HepG2 (cell line): Measurements from ENCODE around the gene MEIG1. TPM values are rescaled to one million over a fixed set of nuclear protein-coding genes. Genes with fewer than 3 reads are reported as not detected.
A peak's percentile ranks its signal among the peaks of the same experiment; 100 is the strongest.

Experiments
- ATAC-seq: fragments of 200-7000 bp; cut with Tn5 transposase; 3 replicates; pipeline ENCODE4 v1.9.1; 2020; ENCODE audit warnings: mild to moderate bottlenecking, moderate library complexity
- BruUV-seq: library from RNA; stranded (reverse); fragments of 400-500 nt; replicated peaks from 2 replicates; lab custom pipeline; 2021; lab: Mats Ljungman, UMichigan
- CTCF ChIA-PET: fragments of 300-600 bp; formaldehyde crosslinking; extraction: SDS; loops from one replicate; lab custom pipeline; 2021; ENCODE audit warnings: low total read pairs, inconsistent platforms, low intra/inter-chr PET ratio; lab: Yijun Ruan, JAX
- POLR2A ChIA-PET: fragments of 350-600 bp; sonication (Branson Sonifier 250); formaldehyde crosslinking; loops from one replicate; lab custom pipeline; 2020; ENCODE audit warnings: antibody characterized with exemption, inconsistent platforms; lab: Yijun Ruan, JAX
- DNase-seq: peaks from one replicate; pipeline ENCODE4 v3.0.0-alpha.2; 2015; ENCODE audit warnings: low spot score
- FAIRE-seq: peaks from 3 replicates; lab custom pipeline; 2011; peaks lifted over from hg19 to GRCh38; lab: Jason Lieb, UNC
- H2AFZ ChIP-seq: one replicate; pipeline ENCODE4 v1.6.1; 2011; ENCODE audit warnings: low read length, inconsistent platforms
- H3K27ac ChIP-seq: fragments of 300-600 bp; 3 replicates; pipeline ENCODE4 v1.8.0; 2011; ENCODE audit warnings: mixed run types, mild to moderate bottlenecking, mixed read lengths, low read length, inconsistent platforms; ENCODE audit not compliant: insufficient read depth; ENCODE audit errors: extremely low read length
- H3K27me3 ChIP-seq, 2 experiments: fragments of 200-600 bp in 1 of 2; 2 replicates in 1 of 2; 3 replicates in 1 of 2; pipeline versions ENCODE4 v1.6.0 to v1.8.0; 2011; ENCODE audit warnings: low read length in 2 of 2, mild to moderate bottlenecking in 2 of 2, moderate library complexity in 2 of 2, inconsistent platforms in 1 of 2; ENCODE audit not compliant: insufficient read depth in 2 of 2, control insufficient read depth in 1 of 2
- H3K36me3 ChIP-seq, 2 experiments: fragments of 200-600 bp in 1 of 2; replicated peaks in 1 of 2; 2 replicates in 1 of 2; 3 replicates in 1 of 2; pipeline versions ENCODE4 v1.5.1 to v1.8.0; 2011; ENCODE audit warnings: low read length in 2 of 2, inconsistent platforms in 1 of 2; ENCODE audit not compliant: insufficient read depth in 2 of 2, control insufficient read depth in 1 of 2
- H3K4me1 ChIP-seq: 2 replicates; pipeline ENCODE4 v1.5.1; 2012; ENCODE audit warnings: low read length, inconsistent platforms; ENCODE audit not compliant: insufficient read depth
- H3K4me2 ChIP-seq: 2 replicates; pipeline ENCODE4 v1.6.0; 2011; ENCODE audit warnings: low read depth, low read length, inconsistent platforms
- H3K4me3 ChIP-seq, 3 experiments: fragments of 200-600 bp in 1 of 3; sonication (generic), shearing (Covaris generic) in 1 of 3; replicated peaks in 1 of 3; 2 replicates each; pipeline ENCODE4 v1.5.1; 2011 to 2016; ENCODE audit warnings: low read length in 3 of 3, inconsistent platforms in 2 of 3, low read depth in 2 of 3, mild to moderate bottlenecking in 2 of 3, control low read depth in 1 of 3, mixed read lengths in 1 of 3; ENCODE audit not compliant: insufficient read depth in 1 of 3
- H3K79me2 ChIP-seq: one replicate; pipeline ENCODE4 v1.6.1; 2011; ENCODE audit warnings: low read length, inconsistent platforms; ENCODE audit not compliant: insufficient read depth
- H3K9ac ChIP-seq: 2 replicates; pipeline ENCODE4 v1.6.0; 2011; ENCODE audit warnings: mild to moderate bottlenecking, low read depth, low read length, inconsistent platforms; ENCODE audit not compliant: insufficient read depth
- H3K9me3 ChIP-seq: 2 replicates; pipeline ENCODE4 v1.5.1; 2012; ENCODE audit warnings: mild to moderate bottlenecking, low read length
- H4K20me1 ChIP-seq: 2 replicates; pipeline ENCODE4 v1.6.0; 2011; ENCODE audit warnings: inconsistent platforms, mild to moderate bottlenecking, low read length, moderate library complexity; ENCODE audit not compliant: insufficient read depth
- CBFB ChIP-seq: sonication (generic); formaldehyde crosslinking; IDR thresholded peaks from 2 replicates; pipeline ENCODE4 v1.4.0; 2020; ENCODE audit warnings: missing genetic modification reagents
- CREB3 ChIP-seq: sonication (generic); formaldehyde crosslinking; IDR thresholded peaks from 2 replicates; pipeline ENCODE4 v1.5.0; 2020; ENCODE audit warnings: missing genetic modification reagents
- MYNN ChIP-seq: sonication (generic); formaldehyde crosslinking; IDR thresholded peaks from 2 replicates; pipeline ENCODE4 v1.4.0; 2020; ENCODE audit warnings: mild to moderate bottlenecking, low read depth, missing genetic modification reagents
- NFRKB ChIP-seq: fragments of 450-650 bp; IDR thresholded peaks from 2 replicates; pipeline ENCODE4 v1.6.1; 2017
- PBX2 ChIP-seq: IDR thresholded peaks from 2 replicates; pipeline ENCODE4 v1.6.1; 2016; ENCODE audit warnings: control low read depth
- ZNF574 ChIP-seq: sonication (generic); formaldehyde crosslinking; IDR thresholded peaks from 2 replicates; pipeline ENCODE4 v1.4.0; 2020; ENCODE audit warnings: missing genetic modification reagents
- ZNF747 ChIP-seq: sonication (generic); formaldehyde crosslinking; IDR thresholded peaks from 2 replicates; pipeline ENCODE4 v1.8.1; 2023; ENCODE audit warnings: missing genetic modification reagents, mild to moderate bottlenecking, borderline replicate concordance
- WGBS: methylation state at CpG from one replicate; pipeline ENCODE4 v1.1.6; 2017; ENCODE audit warnings: low lambda C conversion rate; 5-methylcytosine and 5-hydroxymethylcytosine counted together
- in situ Hi-C: cut with HindIII; loops from 2 replicates; pipeline ENCODE4 v1.10.0; 2017; ENCODE audit warnings: low pct_unique_long_range_greater_than_20kb; ENCODE audit not compliant: extremely low pct_ligation_motif_present
- intact Hi-C: fragments of 100-400 bp; cut with micrococcal nuclease; formaldehyde crosslinking; loops from one replicate; pipeline ENCODE4 v1.10.0; 2022; ENCODE audit not compliant: unreplicated experiment
- polyA plus RNA-seq, 8 experiments: library from polyadenylated mRNA; depleted of rRNA in 3 of 8; stranded (reverse) in 7 of 8; unstranded in 1 of 8; fragments of >200 nt; fragmentation: Illumina TruSeq in 4 of 8; extraction: Trizol in 4 of 8; gene quantifications; 2 replicates each; pipeline versions ENCODE4 v1.2.1 to v1.2.3, GENCODE V29; 2011 to 2016; ENCODE audit warnings: low read depth in 4 of 8, missing spikeins in 1 of 8, mixed read lengths in 1 of 8; ENCODE audit not compliant: insufficient read depth in 1 of 8
- total RNA-seq, 5 experiments: library from RNA; depleted of rRNA; stranded (reverse); fragments of >200 nt; fragmentation: Illumina TruSeq; extraction: Trizol; gene quantifications; 2 replicates each; pipeline ENCODE4 v1.2.3, GENCODE V29; 2016; ENCODE audit warnings: low read depth in 1 of 5
- TF ChIP-seq, protein P1 (sequence below): sonication (generic); formaldehyde crosslinking; IDR thresholded peaks from 2 replicates; pipeline ENCODE4 v1.9.0; 2021; ENCODE audit warnings: missing genetic modification reagents, borderline replicate concordance
- TF ChIP-seq, protein P2 (sequence below): sonication (generic); formaldehyde crosslinking; IDR thresholded peaks from 2 replicates; pipeline ENCODE4 v1.4.0; 2020; ENCODE audit warnings: mild to moderate bottlenecking, missing genetic modification reagents

Gene MEIG1
- total and polyA plus RNA-seq, 2 of the 13 experiments (the other 11 are each of a cell fraction or from before 2014, with no cell fraction given) = not detected

- TF ChIP-seq CREB3 (CRISPR knock-in tag) = no peak; the same call in 1 of the 2 replicates
- TF ChIP-seq, protein P1, sequence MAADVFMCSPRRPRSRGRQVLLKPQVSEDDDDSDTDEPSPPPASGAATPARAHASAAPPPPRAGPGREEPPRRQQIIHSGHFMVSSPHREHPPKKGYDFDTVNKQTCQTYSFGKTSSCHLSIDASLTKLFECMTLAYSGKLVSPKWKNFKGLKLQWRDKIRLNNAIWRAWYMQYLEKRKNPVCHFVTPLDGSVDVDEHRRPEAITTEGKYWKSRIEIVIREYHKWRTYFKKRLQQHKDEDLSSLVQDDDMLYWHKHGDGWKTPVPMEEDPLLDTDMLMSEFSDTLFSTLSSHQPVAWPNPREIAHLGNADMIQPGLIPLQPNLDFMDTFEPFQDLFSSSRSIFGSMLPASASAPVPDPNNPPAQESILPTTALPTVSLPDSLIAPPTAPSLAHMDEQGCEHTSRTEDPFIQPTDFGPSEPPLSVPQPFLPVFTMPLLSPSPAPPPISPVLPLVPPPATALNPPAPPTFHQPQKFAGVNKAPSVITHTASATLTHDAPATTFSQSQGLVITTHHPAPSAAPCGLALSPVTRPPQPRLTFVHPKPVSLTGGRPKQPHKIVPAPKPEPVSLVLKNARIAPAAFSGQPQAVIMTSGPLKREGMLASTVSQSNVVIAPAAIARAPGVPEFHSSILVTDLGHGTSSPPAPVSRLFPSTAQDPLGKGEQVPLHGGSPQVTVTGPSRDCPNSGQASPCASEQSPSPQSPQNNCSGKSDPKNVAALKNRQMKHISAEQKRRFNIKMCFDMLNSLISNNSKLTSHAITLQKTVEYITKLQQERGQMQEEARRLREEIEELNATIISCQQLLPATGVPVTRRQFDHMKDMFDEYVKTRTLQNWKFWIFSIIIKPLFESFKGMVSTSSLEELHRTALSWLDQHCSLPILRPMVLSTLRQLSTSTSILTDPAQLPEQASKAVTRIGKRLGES (CRISPR knock-in tag) = no peak
- TF ChIP-seq CBFB = no peak
- TF ChIP-seq, all 625 proteins: peak for 24
These were observed 5.7 kb upstream of the MEIG1 start (continued) for GRCh38 chr10:14953424-14954000.

GRCh38 chr10:14954001-14954770, 5.0 kb upstream of the MEIG1 start, which contains the start of gene DCLRE1C:
DCLRE1C (minus strand) TSS chr10:14954096; CDS start chr10:14954010, 86 bp downstream.
- Histone ChIP-seq H3K4me2 (peak within 1 kb of the TSS; percentile 82), H3K79me2 (peaks cover 33% of the 10 kb centered on the region), H3K9me3 (no peaks in the 10 kb centered on the region), H2AFZ (peak within 1 kb of the TSS; percentile 97), H4K20me1 (no peaks in the 10 kb centered on the region), H3K27ac (peak within 1 kb of the TSS; percentile 85), H3K27me3 (no peaks in the 10 kb centered on the region; a peak in 1 of 5 replicates), H3K36me3 (peaks cover 0 to under 1% of the 10 kb centered on the region in 2 experiments; a peak in 1 of 5 replicates), H3K9ac (peak within 1 kb of the TSS; percentile 72), H3K4me3 (peak within 1 kb of the TSS; percentile 57 to 82 (median 67)), H3K4me1 (peaks cover 47% of the 10 kb centered on the region)
- in situ Hi-C loops (no loop called here), intact Hi-C loops (loop anchor here (5.0 to 10.0 kb wide), 6 partner anchors 79 to 419 kb away; partner anchors contain the start of genes ACBD7, CDNF, HSPA14 and MSANTD7)
- ChIA-PET CTCF (no interaction called here), POLR2A (interaction anchor here (1.3 to 1.9 kb wide), 4 partner anchors 13 to 116 kb away, joined by 4 to 9 read pairs (median 6); partner anchors contain the start of genes CDNF, HSPA14, MSANTD7 and SUV39H2)
- DNase-seq (peak; percentile 88), FAIRE-seq (peak; percentile 81), ATAC-seq (peak; percentile 95)
- TSS peak; percentile 98 for BruUV-seq
- 1% methylated on average over 37 of the region's 45 CpGs for WGBS
- TF ChIP-seq ZNF747 (CRISPR knock-in tag) (peak; percentile 90; the same call in 1 of the 2 replicates), ZNF574 (peak; percentile 87), NFRKB (no peak), MYNN (CRISPR knock-in tag) (no peak), PBX2 (CRISPR knock-in tag) (no peak)
- TF ChIP-seq, protein P2, sequence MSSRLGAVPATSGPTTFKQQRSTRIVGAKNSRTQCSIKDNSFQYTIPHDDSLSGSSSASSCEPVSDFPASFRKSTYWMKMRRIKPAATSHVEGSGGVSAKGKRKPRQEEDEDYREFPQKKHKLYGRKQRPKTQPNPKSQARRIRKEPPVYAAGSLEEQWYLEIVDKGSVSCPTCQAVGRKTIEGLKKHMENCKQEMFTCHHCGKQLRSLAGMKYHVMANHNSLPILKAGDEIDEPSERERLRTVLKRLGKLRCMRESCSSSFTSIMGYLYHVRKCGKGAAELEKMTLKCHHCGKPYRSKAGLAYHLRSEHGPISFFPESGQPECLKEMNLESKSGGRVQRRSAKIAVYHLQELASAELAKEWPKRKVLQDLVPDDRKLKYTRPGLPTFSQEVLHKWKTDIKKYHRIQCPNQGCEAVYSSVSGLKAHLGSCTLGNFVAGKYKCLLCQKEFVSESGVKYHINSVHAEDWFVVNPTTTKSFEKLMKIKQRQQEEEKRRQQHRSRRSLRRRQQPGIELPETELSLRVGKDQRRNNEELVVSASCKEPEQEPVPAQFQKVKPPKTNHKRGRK (CRISPR knock-in tag) = 0 out of 2 replicates have a peak, but pooled peaks have one; percentile 17
